GM23248 (cell line): ENCODE results near the gene CMBL. TPM values are rescaled to one million over a fixed set of nuclear protein-coding genes. Genes with fewer than 3 reads are reported as not detected.

ENCODE experiments used
- DNase-seq: peaks from one replicate; pipeline ENCODE4 v3.0.0-alpha.2; 2015
- H2AFZ ChIP-seq: fragments of 200-600 bp; sonication (generic); 2 replicates; pipeline ENCODE4 v1.6.1; 2016; ENCODE audit warnings: antibody characterized with exemption
- H3F3A ChIP-seq: fragments of 200-600 bp; sonication (generic); 2 replicates; pipeline ENCODE4 v1.6.1; 2016; ENCODE audit warnings: mild to moderate bottlenecking, antibody characterized with exemption, mixed run types; ENCODE audit not compliant: insufficient read depth
- H3K27ac ChIP-seq: fragments of 200-600 bp; sonication (generic); 2 replicates; pipeline ENCODE4 v1.5.1; 2016; ENCODE audit warnings: mild to moderate bottlenecking
- H3K27me3 ChIP-seq: fragments of 200-600 bp; sonication (generic); replicated peaks from 2 replicates; pipeline ENCODE4 v1.6.1; 2016; ENCODE audit warnings: mild to moderate bottlenecking; ENCODE audit not compliant: insufficient read depth
- H3K36me3 ChIP-seq: fragments of 200-600 bp; sonication (generic); 2 replicates; pipeline ENCODE4 v1.6.1; 2016; ENCODE audit warnings: low read depth, mild to moderate bottlenecking
- H3K4me1 ChIP-seq: fragments of 200-600 bp; sonication (generic); 2 replicates; pipeline ENCODE4 v1.6.1; 2016; ENCODE audit warnings: mild to moderate bottlenecking; ENCODE audit not compliant: insufficient read depth
- H3K4me2 ChIP-seq: fragments of 200-600 bp; sonication (generic); one replicate; pipeline ENCODE4 v1.6.1; 2016; ENCODE audit warnings: mild to moderate bottlenecking; ENCODE audit not compliant: unreplicated experiment
- H3K4me3 ChIP-seq: fragments of 200-600 bp; sonication (generic); 2 replicates; pipeline ENCODE4 v1.5.1; 2016; ENCODE audit warnings: mild to moderate bottlenecking
- H3K79me2 ChIP-seq: fragments of 200-600 bp; sonication (generic); 2 replicates; pipeline ENCODE4 v1.6.1; 2016; ENCODE audit warnings: mild to moderate bottlenecking; ENCODE audit not compliant: insufficient read depth
- H3K9ac ChIP-seq: fragments of 200-600 bp; sonication (generic); 2 replicates; pipeline ENCODE4 v1.6.1; 2016; ENCODE audit warnings: mild to moderate bottlenecking
- H3K9me2 ChIP-seq: fragments of 200-600 bp; sonication (generic); 2 replicates; pipeline ENCODE4 v1.6.1; 2016; ENCODE audit warnings: mixed run types, mild to moderate bottlenecking, moderate library complexity; ENCODE audit not compliant: insufficient read depth
- H3K9me3 ChIP-seq: fragments of 200-600 bp; sonication (generic); one replicate; pipeline ENCODE4 v1.6.1; 2017; ENCODE audit warnings: low read depth
- H4K20me1 ChIP-seq: fragments of 200-600 bp; sonication (generic); 2 replicates; pipeline ENCODE4 v1.6.0; 2016; ENCODE audit not compliant: insufficient read depth
- EZH2 ChIP-seq: fragments of 200-600 bp; sonication (generic); IDR thresholded peaks from 2 replicates; pipeline ENCODE4 v1.6.1; 2018; ENCODE audit warnings: antibody characterized with exemption, mild to moderate bottlenecking; ENCODE audit not compliant: insufficient read depth, poor library complexity, severe bottlenecking
- EZH2phosphoT487 ChIP-seq: fragments of 200-600 bp; sonication (generic); IDR thresholded peaks from 2 replicates; pipeline ENCODE4 v1.6.1; 2018; ENCODE audit warnings: antibody characterized with exemption, moderate library complexity, mild to moderate bottlenecking, low read depth; ENCODE audit not compliant: insufficient read depth
- WGBS, 2 experiments: methylation state at CpG; one replicate each; pipeline ENCODE4 v1.1.6; 2015 to 2017; ENCODE audit warnings: low lambda C conversion rate in 2 of 2, low coverage in 1 of 2; ENCODE audit errors: missing lambda C conversion rate in 2 of 2; 5-methylcytosine and 5-hydroxymethylcytosine counted together
- in situ Hi-C: fragments of 300-500 bp; cut with MboI; formaldehyde crosslinking; loops from 2 replicates; pipeline ENCODE4 v1.15.0; 2020
- polyA plus RNA-seq: library from polyadenylated mRNA; unstranded; fragments of >200 nt; fragmentation: Nextera tagmentation; extraction: Ambion mirVana; gene quantifications from 2 replicates; pipeline ENCODE4 v1.2.1, GENCODE V29; 2016
- small RNA-seq: library from RNA; depleted of rRNA; stranded (forward); fragments of <200 nt; gene quantifications from one replicate; pipeline ENCODE3, GENCODE V24; 2014; ENCODE audit warnings: low read depth, low replicate concordance
- total RNA-seq: library from RNA; depleted of rRNA; stranded (reverse); fragments of >200 nt; shearing (Covaris generic); gene quantifications from 2 replicates; pipeline ENCODE4 v1.2.3, GENCODE V29; 2014; rRNA removed

CMBL gene
- total and polyA plus RNA-seq, 2 experiments from 2014 or later: 4.0 to 14.6 TPM

DNA sequence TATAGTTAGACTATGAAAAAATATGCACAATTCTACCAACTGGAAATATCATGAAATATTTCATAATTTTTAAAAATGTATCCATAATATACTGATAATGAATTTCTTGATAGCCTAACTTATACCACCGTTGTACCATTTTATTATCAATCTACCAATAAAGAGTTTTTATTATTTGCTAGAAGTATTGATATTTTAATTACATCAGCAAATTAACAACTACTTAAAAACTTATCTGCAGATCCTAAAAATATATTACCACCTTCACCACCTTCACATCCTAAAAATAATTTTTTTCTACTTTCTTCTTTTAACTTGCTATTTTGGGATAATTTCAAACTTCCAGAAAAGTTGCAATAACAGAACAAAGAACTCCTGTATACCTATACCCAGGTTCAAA lies 79.4 kb downstream of the CMBL start:
- H3K4me1 ChIP-seq: peaks cover 34% of the 10 kb centered on the region
- TF ChIP-seq EZH2 (no peak), EZH2phosphoT487 (no peak)
- in situ Hi-C loops: no loop called here
- no peaks in the 10 kb centered on the region for H3K27me3 ChIP-seq
- H3K27ac ChIP-seq: peak overlapping the region; percentile 78; the same call in 1 of the 2 replicates
- no peaks in the 10 kb centered on the region for H3K9me3 ChIP-seq
- 96 to 98% methylated on average over 1 of the region's 1 CpG for WGBS, 2 experiments
- no peaks in the 10 kb centered on the region for H3K9me2 ChIP-seq
- no peaks in the 10 kb centered on the region for H3K79me2 ChIP-seq
- no peaks in the 10 kb centered on the region for H3K36me3 ChIP-seq
- peaks cover 39% of the 10 kb centered on the region for H3F3A ChIP-seq
- no peaks in the 10 kb centered on the region for H4K20me1 ChIP-seq
- H3K4me2 ChIP-seq: no peak overlapping the region
- H3K4me3 ChIP-seq: no peak overlapping the region
- DNase-seq: no peak
- no peak overlapping the region for H3K9ac ChIP-seq
- no peak overlapping the region for H2AFZ ChIP-seq

Small RNA genes lying within 50 kb of the gene (small RNA-seq; reads per million reads assigned to genes)
- gene RF00019: not detected

Other genes starting within 250 kb of the CMBL start
- 15.3 and 16.8 TPM in 2 replicates for gene ATPSCKMT, start 58.0 kb downstream of the CMBL start, total RNA-seq
- gene ATPSCKMT, start 58.0 kb downstream of the CMBL start, polyA plus RNA-seq: 12.8 and 13.9 TPM in 2 replicates
- 301 and 392 TPM in 2 replicates for gene CCT5, start 57.6 kb downstream of the CMBL start, total RNA-seq
- 257 and 264 TPM in 2 replicates for gene CCT5, start 57.6 kb downstream of the CMBL start, polyA plus RNA-seq
- gene MARCHF6, start 45.8 kb upstream of the CMBL start, total RNA-seq: 44.9 and 56.4 TPM in 2 replicates
- 97.5 and 105 TPM in 2 replicates for gene MARCHF6, start 45.8 kb upstream of the CMBL start, polyA plus RNA-seq
- 0.86 TPM in 1 of 2 replicates, not detected in the other for gene ROPN1L, start 134.0 kb upstream of the CMBL start, total RNA-seq
- gene ROPN1L, start 134.0 kb upstream of the CMBL start, polyA plus RNA-seq: 0.69 and 0.84 TPM in 2 replicates